Measurements from ENCODE around the gene NDUFA6. TPM values are rescaled to one million over a fixed set of nuclear protein-coding genes. Genes with fewer than 3 reads are reported as not detected.
"Not testable (repeated sequence)": the region's sequence is repeated elsewhere in the genome, so short reads cannot be mapped to it uniquely, and the experiment has no call there.

The NDUFA6 gene
- total RNA-seq (10 to 100 TPM; 52.8 to 59.8 TPM), total RNA-seq (22.9 to 117 (median 43.7) reads per million in 172 experiments)
- 41.0 TPM for polyA plus RNA-seq (2013, experiment 1 of 2)
- 50.2 TPM for polyA plus RNA-seq (2013, experiment 2 of 2)

DNA sequence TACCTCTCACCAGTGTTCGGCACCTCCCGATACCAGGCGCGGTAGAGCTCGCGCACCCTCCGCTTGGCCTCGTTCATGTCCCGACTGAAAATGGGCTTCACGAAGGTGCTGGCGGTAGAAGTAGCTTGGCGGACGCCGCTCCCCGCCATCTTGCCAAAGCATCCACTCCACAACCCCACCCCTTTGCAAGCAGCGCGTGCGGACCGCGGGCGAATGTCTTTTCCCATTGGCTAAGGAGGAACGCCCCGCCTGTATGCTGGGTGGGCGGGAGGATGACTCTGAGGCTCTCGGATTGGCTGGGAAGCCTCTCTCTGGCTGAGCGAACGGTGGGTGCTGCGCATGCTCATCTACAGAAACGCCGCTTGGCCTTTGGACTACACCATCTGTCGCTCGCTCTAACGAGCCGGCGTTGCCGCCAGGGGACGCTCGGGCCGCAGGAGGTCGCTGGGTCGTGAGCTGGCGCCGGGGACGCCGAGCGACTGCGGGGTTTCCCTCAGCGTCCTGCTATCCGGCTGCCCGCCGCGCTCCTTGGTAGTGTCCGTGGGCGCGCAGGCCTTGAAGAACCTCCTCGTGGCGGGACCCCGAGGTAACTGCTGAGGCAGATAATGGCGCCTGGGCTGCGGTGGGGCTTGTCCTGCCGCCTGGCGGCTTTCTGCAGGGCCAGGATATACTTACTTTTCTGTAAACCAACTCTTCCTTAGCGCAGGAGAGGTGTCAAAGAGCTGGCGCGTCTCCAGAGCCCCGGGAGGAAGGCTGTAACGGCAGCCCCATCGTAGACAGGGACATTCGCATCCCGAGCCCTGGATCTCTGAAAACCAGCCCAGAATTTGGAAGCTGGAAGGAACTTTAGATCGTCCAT, at the start of gene NDUFA6:
Gene NDUFA6, minus strand, starts transcription at position 177 of the 859 bp plus-strand sequence. Its CDS starts 28 bp downstream, at position 149.
- TF ChIP-seq, protein P1, sequence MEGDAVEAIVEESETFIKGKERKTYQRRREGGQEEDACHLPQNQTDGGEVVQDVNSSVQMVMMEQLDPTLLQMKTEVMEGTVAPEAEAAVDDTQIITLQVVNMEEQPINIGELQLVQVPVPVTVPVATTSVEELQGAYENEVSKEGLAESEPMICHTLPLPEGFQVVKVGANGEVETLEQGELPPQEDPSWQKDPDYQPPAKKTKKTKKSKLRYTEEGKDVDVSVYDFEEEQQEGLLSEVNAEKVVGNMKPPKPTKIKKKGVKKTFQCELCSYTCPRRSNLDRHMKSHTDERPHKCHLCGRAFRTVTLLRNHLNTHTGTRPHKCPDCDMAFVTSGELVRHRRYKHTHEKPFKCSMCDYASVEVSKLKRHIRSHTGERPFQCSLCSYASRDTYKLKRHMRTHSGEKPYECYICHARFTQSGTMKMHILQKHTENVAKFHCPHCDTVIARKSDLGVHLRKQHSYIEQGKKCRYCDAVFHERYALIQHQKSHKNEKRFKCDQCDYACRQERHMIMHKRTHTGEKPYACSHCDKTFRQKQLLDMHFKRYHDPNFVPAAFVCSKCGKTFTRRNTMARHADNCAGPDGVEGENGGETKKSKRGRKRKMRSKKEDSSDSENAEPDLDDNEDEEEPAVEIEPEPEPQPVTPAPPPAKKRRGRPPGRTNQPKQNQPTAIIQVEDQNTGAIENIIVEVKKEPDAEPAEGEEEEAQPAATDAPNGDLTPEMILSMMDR (IDR thresholded peaks at IDR 0.05), result peak; percentile 94
- Histone ChIP-seq H3K4me1 (ENCODE audit: insufficient read depth, low read length) (peaks cover 35% of the 10 kb centered on the region), H3K36me3 (ENCODE audit: insufficient read depth, low read length) (peaks cover 17% of the 10 kb centered on the region), H3K9me3 (ENCODE audit: control insufficient read depth in 1 of 2, insufficient read depth in 1 of 2, low read length in 2 of 2) (peaks cover 0 to 4% of the 10 kb centered on the region in 2 experiments), H3K27me3 (ENCODE audit: control insufficient read depth in 1 of 2, insufficient read depth in 2 of 2, low read length in 2 of 2) (no peaks in the 10 kb centered on the region), H3K27ac (ENCODE audit: low read depth in 1 of 2, low read length in 2 of 2) (peak within 1 kb of the TSS; percentile 97 to 99), H3K4me3 (ENCODE audit: low read length) (peak within 1 kb of the TSS; percentile 99)
- DNase-seq (peak; percentile 94 to 100 (median 98)), ATAC-seq (ENCODE audit: poor library complexity) (peak; percentile 88)
- no peaks in the 10 kb centered on the region for H3K9me3 Mint-ChIP-seq
- intact Hi-C loops (cut with DNase I, micrococcal nuclease), result loop anchor here (1.0 to 10.0 kb wide), 8 partner anchors 11 to 346 kb away; partner anchors contain the start of gene SMDT1 (in 1 of the 2)
- peaks cover 51% of the 10 kb centered on the region for H3K36me3 Mint-ChIP-seq (ENCODE audit: low read depth)
- peak within 1 kb of the TSS; percentile 100 for H3K27ac Mint-ChIP-seq
- no peaks in the 10 kb centered on the region for H3K27me3 Mint-ChIP-seq
- H3K4me1 Mint-ChIP-seq (ENCODE audit: low read depth), result peaks cover 39% of the 10 kb centered on the region
- ChIA-PET POLR2A (interaction anchor here (0.6 to 4.6 kb wide), 32 partner anchors 11 to 1139 kb away, joined by 3 to 161 read pairs (median 4); partner anchors contain the start of genes CCDC134, NAGA, POLDIP3 and RBX1), CTCF (interaction anchor here (0.5 to 2.7 kb wide), 26 partner anchors 10 to 738 kb away, joined by 3 to 49 read pairs (median 5); partner anchors contain the start of genes NAGA, SMDT1 and WBP2NL)
- peak within 1 kb of the TSS; percentile 100 for H3K4me3 Mint-ChIP-seq

DNA sequence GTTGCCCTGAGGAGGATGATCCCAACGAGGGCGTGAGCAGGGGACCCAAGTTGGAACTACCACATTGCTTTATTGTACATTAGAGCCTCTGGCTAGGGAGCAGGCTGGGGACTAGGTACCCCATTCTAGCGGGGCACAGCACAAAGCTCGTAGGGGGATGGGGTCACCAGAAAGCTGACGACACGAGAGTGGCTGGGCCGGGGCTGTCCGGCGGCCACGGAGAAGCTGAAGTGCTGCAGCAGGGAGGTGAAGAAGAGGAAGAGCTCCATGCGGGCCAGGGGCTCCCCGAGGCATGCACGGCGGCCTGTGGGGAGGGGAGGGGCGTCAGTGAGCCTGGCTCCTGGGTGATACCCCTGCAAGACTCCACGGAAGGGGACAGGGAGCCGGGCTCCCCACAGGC, 49.6 kb upstream of the NDUFA6 start:
- POLR2A ChIA-PET; H3K27me3 Mint-ChIP-seq; intact Hi-C loops (cut with DNase I, micrococcal nuclease): not testable (repeated sequence)

DNA sequence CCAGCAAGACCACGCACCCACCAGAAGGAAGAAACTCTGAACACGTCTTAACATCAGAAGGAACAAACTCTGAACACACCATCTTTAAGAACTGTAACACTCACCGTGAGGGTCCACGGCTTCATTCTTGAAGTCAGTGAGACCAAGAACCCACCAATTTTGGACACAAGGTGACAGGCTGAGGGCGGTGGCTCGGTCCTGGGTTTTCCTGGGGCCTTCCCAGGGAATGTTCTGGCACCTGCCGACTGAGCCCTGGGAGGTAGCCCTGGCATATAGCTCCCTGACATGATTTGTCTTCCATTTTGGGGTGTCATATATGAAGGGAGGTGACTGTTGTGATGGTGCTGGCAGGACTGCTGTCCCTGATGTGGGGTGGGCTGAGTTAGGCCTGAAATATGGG, 48.9 kb upstream of the NDUFA6 start:
- H3K27me3 ChIP-seq (ENCODE audit: control insufficient read depth in 1 of 2, insufficient read depth in 2 of 2, low read length in 2 of 2); H3K4me3 Mint-ChIP-seq; H3K4me1 Mint-ChIP-seq (ENCODE audit: low read depth); H3K27ac Mint-ChIP-seq; H3K4me3 ChIP-seq (ENCODE audit: low read length); ATAC-seq (ENCODE audit: poor library complexity); H3K9me3 Mint-ChIP-seq; H3K36me3 ChIP-seq (ENCODE audit: insufficient read depth, low read length); H3K9me3 ChIP-seq (ENCODE audit: control insufficient read depth in 1 of 2, insufficient read depth in 1 of 2, low read length in 2 of 2); DNase-seq; H3K27ac ChIP-seq (ENCODE audit: low read depth in 1 of 2, low read length in 2 of 2); H3K4me1 ChIP-seq (ENCODE audit: insufficient read depth, low read length); H3K27me3 Mint-ChIP-seq; intact Hi-C loops (cut with DNase I, micrococcal nuclease); CTCF ChIA-PET: not testable (repeated sequence)
- POLR2A ChIA-PET, result interaction anchor here (1.4 kb wide), 1 partner anchor 46 kb away, joined by 3 read pairs; no protein-coding TSS in a partner anchor
- peaks cover 18% of the 10 kb centered on the region for H3K36me3 Mint-ChIP-seq (ENCODE audit: low read depth)

More for the DNA sequence above, 49.6 kb upstream of the NDUFA6 start:
- H3K27me3 ChIP-seq (ENCODE audit: control insufficient read depth in 1 of 2, insufficient read depth in 2 of 2, low read length in 2 of 2); H3K36me3 ChIP-seq (ENCODE audit: insufficient read depth, low read length); CTCF ChIA-PET; H3K27ac Mint-ChIP-seq; ATAC-seq (ENCODE audit: poor library complexity); DNase-seq; H3K4me1 ChIP-seq (ENCODE audit: insufficient read depth, low read length); H3K9me3 ChIP-seq (ENCODE audit: control insufficient read depth in 1 of 2, insufficient read depth in 1 of 2, low read length in 2 of 2); H3K4me1 Mint-ChIP-seq (ENCODE audit: low read depth); H3K4me3 ChIP-seq (ENCODE audit: low read length); H3K9me3 Mint-ChIP-seq; H3K4me3 Mint-ChIP-seq; H3K27ac ChIP-seq (ENCODE audit: low read depth in 1 of 2, low read length in 2 of 2): not testable (repeated sequence)
- peaks cover 22% of the 10 kb centered on the region for H3K36me3 Mint-ChIP-seq (ENCODE audit: low read depth)

DNA sequence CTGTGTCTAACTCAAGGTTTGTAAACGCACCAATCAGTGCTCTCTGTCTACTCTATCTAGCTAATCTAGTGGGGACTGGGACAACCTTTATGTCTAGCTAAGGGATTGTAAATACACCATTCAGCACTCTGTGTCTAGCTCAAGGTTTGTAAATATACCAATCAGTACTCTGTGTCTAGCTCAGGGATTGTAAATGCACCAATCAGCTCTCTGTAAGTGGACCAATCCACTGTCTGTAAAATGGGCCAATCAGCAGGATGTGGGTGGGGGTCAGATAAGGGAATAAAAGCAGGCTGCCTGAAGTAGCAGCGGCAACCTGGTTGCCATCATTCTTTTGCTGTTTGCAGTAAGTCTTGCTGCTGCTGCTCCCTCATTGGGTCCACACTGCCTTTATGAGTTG, 48.4 kb upstream of the NDUFA6 start:
- H3K27ac ChIP-seq (ENCODE audit: low read depth in 1 of 2, low read length in 2 of 2), result no peak overlapping the region
- no peak overlapping the region for H3K4me3 ChIP-seq (ENCODE audit: low read length)
- Mint-ChIP-seq H3K27ac (no peak overlapping the region), H3K4me1 (ENCODE audit: low read depth) (no peaks in the 10 kb centered on the region), H3K36me3 (ENCODE audit: low read depth) (peaks cover 18% of the 10 kb centered on the region), H3K4me3 (no peak overlapping the region), H3K9me3 (no peaks in the 10 kb centered on the region), H3K27me3 (no peaks in the 10 kb centered on the region)
- H3K27me3 ChIP-seq (ENCODE audit: control insufficient read depth in 1 of 2, insufficient read depth in 2 of 2, low read length in 2 of 2), result no peaks in the 10 kb centered on the region
- ChIA-PET CTCF (no interaction called here), POLR2A (interaction anchor here (1.4 kb wide), 1 partner anchor 45 kb away, joined by 3 read pairs; no protein-coding TSS in a partner anchor)
- DNase-seq (no peak), ATAC-seq (ENCODE audit: poor library complexity) (no peak)
- H3K4me1 ChIP-seq (ENCODE audit: insufficient read depth, low read length), result no peaks in the 10 kb centered on the region
- H3K9me3 ChIP-seq (ENCODE audit: control insufficient read depth in 1 of 2, insufficient read depth in 1 of 2, low read length in 2 of 2), result no peaks in the 10 kb centered on the region
- TF ChIP-seq, protein P1 (IDR thresholded peaks at IDR 0.05), result no peak
- intact Hi-C loops (cut with DNase I, micrococcal nuclease), result no loop called here
- H3K36me3 ChIP-seq (ENCODE audit: insufficient read depth, low read length), result peaks cover 4% of the 10 kb centered on the region

Data from CD4-positive, alpha-beta T cell (primary cell).